H1 (cell line): ENCODE data around the gene IL6R. TPM values are rescaled to one million over a fixed set of nuclear protein-coding genes. Genes with fewer than 3 reads are reported as not detected.

ENCODE experiments used
- HDAC6 ChIP-seq: IDR thresholded peaks from one replicate; pipeline ENCODE4 v1.7.1; 2012; ENCODE audit warnings: low read depth, mild to moderate bottlenecking, inconsistent platforms, low read length, moderate library complexity
- KDM5A ChIP-seq: fragments of 200-600 bp; IDR thresholded peaks from 2 replicates; pipeline ENCODE4 v1.7.1; 2012; ENCODE audit warnings: mild to moderate bottlenecking, low read length, inconsistent platforms, mixed read lengths
- YY1 ChIP-seq: IDR thresholded peaks from 2 replicates; pipeline ENCODE4 v1.6.1; 2011; ENCODE audit warnings: low read depth, mild to moderate bottlenecking, low read length
- polyA plus RNA-seq, 7 experiments: library from polyadenylated mRNA; depleted of rRNA in 3 of 7; stranded (reverse) in 5 of 7; unstranded in 2 of 7; fragments of >200 nt in 5 of 7; fragments of 200-250 nt in 2 of 7; gene quantifications; 1 replicate in 5 of 7; 2 replicates in 1 of 7; 4 replicates in 1 of 7; pipeline versions ENCODE4 v1.2.1 to v1.2.3, GENCODE V29; 2011 to 2013; ENCODE audit warnings: missing spikeins in 2 of 7, mixed read lengths in 2 of 7
- total RNA-seq: library from RNA; stranded (reverse); fragmentation: NEBNext Ultra II Directional; extraction: Animal tissue kit (Norgen Biotek cat#: 25700); gene quantifications from 2 replicates; pipeline ENCODE4 v1.2.1, GENCODE V29; 2021

IL6R gene
- total and polyA plus RNA-seq, 2 of the 8 experiments (the other 6 are each of a cell fraction or from before 2014, with no cell fraction given): 2.3 to 3.0 TPM

DNA sequence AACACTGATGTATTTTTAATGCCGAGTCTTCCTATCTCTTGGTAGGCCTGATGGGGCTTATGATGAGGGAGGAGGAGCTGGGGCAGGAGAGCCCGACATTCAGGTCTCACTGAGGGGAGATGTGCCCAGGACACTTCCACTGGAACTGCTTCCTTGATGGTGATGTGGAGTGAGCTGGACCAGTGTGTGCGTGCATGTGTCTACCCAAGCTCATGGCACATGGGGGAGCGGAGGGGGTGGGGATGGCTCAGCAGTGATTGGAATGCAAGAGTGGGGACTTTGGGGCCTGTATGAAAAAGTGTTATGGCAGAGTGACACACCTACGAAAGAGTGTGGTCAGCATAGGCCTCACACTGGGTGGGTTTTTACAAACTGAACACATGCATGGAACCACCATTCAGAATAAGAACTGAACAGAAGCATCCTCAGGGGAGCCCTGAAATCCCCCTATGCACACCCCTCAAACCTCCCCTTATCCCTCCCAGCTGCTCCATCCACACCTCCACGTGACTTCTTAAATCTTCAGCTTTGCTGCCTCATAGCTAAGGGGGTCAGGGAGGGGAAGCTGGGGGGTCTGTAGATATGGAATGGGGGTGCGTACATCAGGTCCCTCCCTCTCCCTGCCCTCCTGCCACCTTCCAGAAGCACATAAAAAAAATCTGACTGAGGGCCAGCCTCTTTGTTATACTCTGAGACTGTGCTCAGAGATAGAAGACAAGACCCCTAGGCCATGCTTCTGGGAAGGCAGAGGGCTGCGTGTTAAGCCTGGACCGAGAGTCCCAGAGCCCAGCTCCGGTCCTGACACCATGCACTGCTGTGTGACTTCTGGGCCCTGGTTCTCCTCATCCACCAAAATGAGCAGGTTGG lies 11.6 kb downstream of the IL6R start (continued):
- TF ChIP-seq YY1 (no peak), HDAC6 (no peak), KDM5A (no peak)
